Spleen (tissue), 11 donors: Measurements from ENCODE around the gene PTPRK. TPM values are rescaled to one million over a fixed set of nuclear protein-coding genes. Genes with fewer than 3 reads are reported as not detected.

Experiments used
- DNase-seq: peaks from one replicate; pipeline ENCODE4 v3.0.0-alpha.2; 2020
- H3K27ac ChIP-seq, 8 donors: fragments of 200-600 bp; sonication (generic) in 7 of 8; 1 replicate in 4 of 8; 2 replicates in 4 of 8; pipeline versions ENCODE4 v1.5.0 to v1.8.0; 2016 to 2021; ENCODE audit warnings: inconsistent platforms in 4 of 8, mild to moderate bottlenecking in 4 of 8, moderate library complexity in 1 of 8
- H3K27me3 ChIP-seq, 7 donors: fragments of 200-600 bp; sonication (generic) in 6 of 7; replicated peaks in 1 of 7; 1 replicate in 4 of 7; 2 replicates in 3 of 7; pipeline versions ENCODE4 v1.5.0 to v1.8.0; 2016 to 2021; ENCODE audit warnings: inconsistent platforms in 3 of 7, mild to moderate bottlenecking in 1 of 7
- H3K36me3 ChIP-seq, 6 donors: fragments of 200-600 bp; sonication (generic) in 5 of 6; 1 replicate in 4 of 6; 2 replicates in 2 of 6; pipeline versions ENCODE4 v1.5.0 to v1.8.0; 2016 to 2021; ENCODE audit warnings: inconsistent platforms in 2 of 6
- H3K4me1 ChIP-seq, 6 donors: fragments of 200-600 bp; sonication (generic) in 5 of 6; 1 replicate in 3 of 6; 2 replicates in 3 of 6; pipeline versions ENCODE4 v1.5.0 to v1.8.0; 2016 to 2021; ENCODE audit warnings: inconsistent platforms in 3 of 6
- H3K4me3 ChIP-seq, 8 donors: fragments of 200-600 bp; sonication (generic) in 7 of 8; 1 replicate in 4 of 8; 2 replicates in 4 of 8; pipeline versions ENCODE4 v1.5.0 to v1.8.0; 2016 to 2021; ENCODE audit warnings: inconsistent platforms in 4 of 8, mild to moderate bottlenecking in 4 of 8, moderate library complexity in 2 of 8
- H3K9me3 ChIP-seq, 8 donors: fragments of 200-600 bp; sonication (generic) in 7 of 8; 1 replicate in 4 of 8; 2 replicates in 4 of 8; pipeline versions ENCODE4 v1.5.0 to v1.8.0; 2016 to 2021; ENCODE audit warnings: inconsistent platforms in 4 of 8
- CTCF ChIP-seq, 11 experiments: fragments of 200-600 bp in 7 of 11; fragments of 450-650 bp in 4 of 11; sonication (generic) in 4 of 11; IDR thresholded peaks in 8 of 11; conservative IDR thresholded peaks in 3 of 11; 1 replicate in 7 of 11; 2 replicates in 4 of 11; pipeline versions ENCODE4 v1.4.0 to v1.8.0; 2016 to 2021; ENCODE audit warnings: antibody characterized with exemption in 11 of 11, inconsistent platforms in 4 of 11, mild to moderate bottlenecking in 1 of 11
- POLR2A ChIP-seq, 3 donors: fragments of 450-650 bp; IDR thresholded peaks; one replicate each; pipeline ENCODE4 v1.5.1; 2017; ENCODE audit warnings: antibody characterized with exemption in 3 of 3, mild to moderate bottlenecking in 1 of 3
- POLR2AphosphoS5 ChIP-seq, 3 donors: sonication (generic); formaldehyde crosslinking; IDR thresholded peaks; one replicate each; pipeline ENCODE4 v1.5.1; 2017; ENCODE audit warnings: antibody characterized with exemption in 3 of 3
- WGBS, 5 donors: extraction: QIAGEN DNeasy Blood & Tissue Kit in 3 of 5; methylation state at CpG; one replicate each; pipeline versions ENCODE4 v1.1.5 to v1.1.7; 2013 to 2018; 5-methylcytosine and 5-hydroxymethylcytosine counted together
- intact Hi-C: fragments of 100-400 bp; cut with DNase I; formaldehyde crosslinking; loops from one replicate; pipeline ENCODE4 v1.15.0; 2023; ENCODE audit warnings: low total_unique reads
- polyA plus RNA-seq, 3 donors: library from polyadenylated mRNA; stranded (reverse); fragments of 200-250 nt; gene quantifications; one replicate each; pipeline ENCODE4 v1.2.1, GENCODE V29; 2013
- total RNA-seq, 7 donors: library from RNA; depleted of rRNA in 3 of 7; stranded (reverse); fragments of >200 nt in 3 of 7; fragmentation: NEBNext Ultra II Directional in 4 of 7; extraction: Animal tissue kit (Norgen Biotek cat#: 25700) in 4 of 7; gene quantifications; one replicate each; pipeline versions ENCODE4 v1.1.0 to v1.2.1, GENCODE V29; 2016 to 2021
- donor health status: healthy with polysubstance abuse.
- donor health status: DM: no; HTN: no; CAD: no; lungs with moderate emphysema.
- donor health status: DM: no; HTN: no; CAD: no.
- donor health status: Bipolar disorder and iron deficiency.
- donor health status: healthy.
- donor health status: DM: no; HTN: no; CAD: no.
- donor health status: DM: yes; HTN: yes; CAD: no.

Gene PTPRK
- total and polyA plus RNA-seq, 10 donors, result 3.3 to 67.8 (median 34.0) TPM

DNA sequence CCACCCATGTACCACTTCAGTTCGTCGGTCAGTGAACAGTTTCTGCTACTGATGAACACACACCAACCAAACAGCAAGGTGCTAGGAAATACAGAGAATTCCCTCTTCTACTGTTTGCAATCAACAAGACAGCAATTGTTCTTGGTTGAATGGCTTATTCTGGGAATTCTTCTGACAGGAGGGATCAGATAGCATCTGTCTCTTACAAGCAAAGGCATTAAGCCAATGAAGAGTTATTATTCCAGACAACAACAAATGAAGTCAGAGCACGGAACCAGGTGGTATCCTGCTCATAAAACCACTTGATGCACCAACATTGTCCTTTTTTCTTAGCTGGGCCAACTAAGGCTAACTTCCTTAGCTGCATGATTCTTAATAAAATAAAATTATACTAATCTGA lies 37.8 kb downstream of the PTPRK start:
- Histone ChIP-seq H3K36me3 (no peaks in the 10 kb centered on the region), H3K4me3 (no peak overlapping the region), H3K9me3 (no peaks in the 10 kb centered on the region), H3K4me1 (peaks cover 0 to 4% (median 0%) of the 10 kb centered on the region in 6 donors), H3K27me3 (no peaks in the 10 kb centered on the region), H3K27ac (no peak overlapping the region)
- DNase-seq, result no peak
- TF ChIP-seq POLR2A (IDR thresholded peaks at IDR 0.05), result no peak
- no peak for TF ChIP-seq CTCF (IDR thresholded peaks at IDR 0.05 in 8 of 11, conservative IDR thresholded peaks at IDR 0.05 in 3 of 11)
- TF ChIP-seq POLR2AphosphoS5 (IDR thresholded peaks at IDR 0.05), result no peak
- 86 to 93% (median 89%) methylated on average over 3 of the region's 3 CpGs for WGBS, 5 donors
- intact Hi-C loops, result no loop called here

GRCh38 chr6:128479991-128480390 lies 40.4 kb downstream of the PTPRK start:
- H3K27ac ChIP-seq, result no peak overlapping the region
- DNase-seq, result no peak
- 85 to 93% (median 86%) methylated on average over 4 of the region's 4 CpGs for WGBS, 5 donors
- no peaks in the 10 kb centered on the region for H3K9me3 ChIP-seq
- peaks cover 0 to 4% (median 0%) of the 10 kb centered on the region in 6 donors for H3K4me1 ChIP-seq
- intact Hi-C loops, result no loop called here
- TF ChIP-seq CTCF (IDR thresholded peaks at IDR 0.05 in 8 of 11, conservative IDR thresholded peaks at IDR 0.05 in 3 of 11), result no peak
- H3K4me3 ChIP-seq, result no peak overlapping the region
- H3K36me3 ChIP-seq, result no peaks in the 10 kb centered on the region
- no peaks in the 10 kb centered on the region for H3K27me3 ChIP-seq

GRCh38 chr6:128479048-128479666 lies 41.2 kb downstream of the PTPRK start:
- TF ChIP-seq POLR2AphosphoS5 (IDR thresholded peaks at IDR 0.05) (no peak), CTCF (IDR thresholded peaks at IDR 0.05 in 8 of 11, conservative IDR thresholded peaks at IDR 0.05 in 3 of 11) (no peak), POLR2A (IDR thresholded peaks at IDR 0.05) (no peak)
- WGBS, 5 donors, result 92 to 95% (median 94%) methylated on average over 2 of the region's 2 CpGs
- Histone ChIP-seq H3K36me3 (no peaks in the 10 kb centered on the region), H3K4me3 (peak overlapping the region in 2 of 8 donors; percentile 37 to 52), H3K27ac (peak overlapping the region in 2 of 8 donors; percentile 17 to 30), H3K9me3 (no peaks in the 10 kb centered on the region), H3K27me3 (no peaks in the 10 kb centered on the region), H3K4me1 (peaks cover 0 to 4% (median 0%) of the 10 kb centered on the region in 6 donors)
- intact Hi-C loops, result no loop called here
- DNase-seq, result no peak

DNA sequence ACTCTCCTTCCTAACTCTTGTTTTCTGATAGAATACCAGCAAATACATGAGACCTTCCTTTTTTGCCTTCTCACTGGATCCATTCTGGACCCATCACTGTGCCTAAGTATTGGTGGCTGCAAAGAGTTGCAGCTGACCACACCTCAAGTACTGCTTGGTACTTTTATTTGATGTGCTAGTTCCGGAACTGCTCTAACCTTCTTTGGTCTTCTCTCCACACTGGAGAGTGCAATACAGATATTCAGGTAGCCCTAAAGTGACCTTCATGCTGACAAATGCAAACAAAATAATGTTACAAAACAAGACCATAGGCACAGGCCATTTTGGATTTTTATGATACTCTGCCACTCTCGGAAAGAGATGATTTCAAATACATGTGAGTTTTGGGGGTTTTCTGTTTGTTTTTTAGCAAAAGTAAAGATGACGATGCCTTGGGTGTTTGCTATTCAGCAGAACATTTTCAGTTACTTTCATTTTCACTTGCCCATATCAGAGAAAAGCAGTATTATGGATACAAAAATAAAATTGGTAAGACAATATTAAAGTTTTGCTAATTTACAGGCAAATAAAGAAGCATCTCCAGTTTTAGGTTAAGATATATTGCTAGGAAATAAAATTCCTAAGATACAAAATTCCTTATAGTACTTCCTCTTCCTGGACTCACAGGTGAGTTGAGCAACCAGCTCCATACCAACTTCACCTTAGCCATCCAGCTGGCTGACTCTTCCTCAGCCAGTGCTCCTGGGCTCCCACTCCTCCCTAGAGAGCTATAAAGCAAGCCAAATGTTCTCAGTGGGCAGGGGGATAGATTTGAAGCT lies 42.0 kb downstream of the PTPRK start:
- H3K27me3 ChIP-seq, result no peaks in the 10 kb centered on the region
- H3K4me1 ChIP-seq, result peaks cover 0 to 4% (median 0%) of the 10 kb centered on the region in 6 donors
- no peaks in the 10 kb centered on the region for H3K36me3 ChIP-seq
- WGBS, 5 donors, result 58 to 73% (median 63%) methylated on average over 3 of the region's 3 CpGs
- H3K9me3 ChIP-seq, result no peaks in the 10 kb centered on the region
- H3K4me3 ChIP-seq, result peak overlapping the region in 4 of 8 donors; percentile 3 to 52 (median 26)
- no peak for DNase-seq
- peak overlapping the region in 3 of 8 donors; percentile 2 to 30 (median 17) for H3K27ac ChIP-seq
- intact Hi-C loops, result no loop called here
- no peak for TF ChIP-seq CTCF (IDR thresholded peaks at IDR 0.05 in 8 of 11, conservative IDR thresholded peaks at IDR 0.05 in 3 of 11)
- no peak for TF ChIP-seq POLR2AphosphoS5 (IDR thresholded peaks at IDR 0.05)
- TF ChIP-seq POLR2A (IDR thresholded peaks at IDR 0.05), result no peak
